ENCODE measurements around the gene PTPRG.

- TF ChIP-seq ZBTB33 (IDR thresholded peaks at IDR 0.05) = no peak
- TF ChIP-seq ZNF274 (IDR thresholded peaks at IDR 0.05; ENCODE audit: insufficient read depth, insufficient read length) = no peak
- TF ChIP-seq POLR2AphosphoS5 (IDR thresholded peaks at IDR 0.05; ENCODE audit: low read length) = no peak
- no peak for TF ChIP-seq EZH2 (IDR thresholded peaks at IDR 0.05; ENCODE audit: borderline replicate concordance, control insufficient read depth, low read depth, low read length)
- TF ChIP-seq CTCF (IDR thresholded peaks at IDR 0.05 in 2 of 3, conservative IDR thresholded peaks at IDR 0.05 in 1 of 3; ENCODE audit: control insufficient read depth in 2 of 3, extremely low read depth in 1 of 3, insufficient read depth in 1 of 3, low read depth in 3 of 3, low read length in 3 of 3) = no peak
- TF ChIP-seq MYC (IDR thresholded peaks at IDR 0.05; ENCODE audit: insufficient read depth, insufficient read length, insufficient replicate concordance, low read length, severe bottlenecking) = no peak
- no peak for TF ChIP-seq ELK1 (IDR thresholded peaks at IDR 0.05; ENCODE audit: low read depth, low read length)
- no peak for TF ChIP-seq SMC3 (IDR thresholded peaks at IDR 0.05; ENCODE audit: borderline replicate concordance, low read length)
- TF ChIP-seq ESRRA (IDR thresholded peaks at IDR 0.05; ENCODE audit: low read length) = no peak
- no peak for TF ChIP-seq RAD21 (IDR thresholded peaks at IDR 0.05; ENCODE audit: insufficient read depth, low read depth, low read length)
Measured at GRCh38 chr3:61780016-61780415, 218.6 kb downstream of the PTPRG start.
